Gastrocnemius medialis (tissue), 4 donors: ENCODE measurements around the gene TYRO3. TPM values are rescaled to one million over a fixed set of nuclear protein-coding genes. Genes with fewer than 3 reads are reported as not detected.

Experiments used
- ATAC-seq, 2 donors: fragments of 150-250 bp; one replicate each; pipeline ENCODE4 v1.9.1; 2016
- DNase-seq, 2 donors: peaks; one replicate each; pipeline ENCODE4 v3.0.0-alpha.2; 2019
- H3K27ac ChIP-seq, 4 donors: fragments of 200-600 bp; sonication (generic); 1 replicate in 1 of 4; 2 replicates in 3 of 4; pipeline ENCODE4 v1.5.1; 2016 to 2018; ENCODE audit warnings: mild to moderate bottlenecking in 2 of 4, moderate library complexity in 1 of 4
- H3K27me3 ChIP-seq, 3 donors: fragments of 200-600 bp; sonication (generic) in 2 of 3; 1 replicate in 1 of 3; 2 replicates in 2 of 3; pipeline versions ENCODE4 v1.5.1 to v1.6.0; 2016 to 2019; ENCODE audit warnings: mild to moderate bottlenecking in 1 of 3, moderate library complexity in 1 of 3
- H3K36me3 ChIP-seq, 2 donors: fragments of 200-600 bp; sonication (generic) in 1 of 2; one replicate each; pipeline ENCODE4 v1.5.1; 2017 to 2018
- H3K4me1 ChIP-seq, 2 donors: fragments of 200-600 bp; sonication (generic) in 1 of 2; one replicate each; pipeline ENCODE4 v1.5.1; 2016 to 2017; ENCODE audit warnings: mild to moderate bottlenecking in 2 of 2
- H3K4me3 ChIP-seq, 4 donors: fragments of 200-600 bp; sonication (generic) in 3 of 4; 1 replicate in 1 of 4; 2 replicates in 3 of 4; pipeline ENCODE4 v1.5.1; 2016 to 2019; ENCODE audit warnings: mild to moderate bottlenecking in 2 of 4
- H3K9me3 ChIP-seq, 3 donors: fragments of 200-600 bp; sonication (generic) in 2 of 3; 1 replicate in 1 of 3; 2 replicates in 2 of 3; pipeline ENCODE4 v1.5.1; 2016 to 2019
- CTCF ChIP-seq, 5 experiments: fragments of 450-650 bp in 3 of 5; fragments of 200-600 bp in 2 of 5; sonication (generic) in 2 of 5; IDR thresholded peaks in 4 of 5; conservative IDR thresholded peaks in 1 of 5; 1 replicate in 4 of 5; 2 replicates in 1 of 5; pipeline ENCODE4 v1.5.1; 2016 to 2019; ENCODE audit warnings: antibody characterized with exemption in 5 of 5, mild to moderate bottlenecking in 3 of 5, moderate library complexity in 3 of 5
- POLR2A ChIP-seq, 2 donors: fragments of 450-650 bp; IDR thresholded peaks; one replicate each; pipeline ENCODE4 v1.6.1; 2017; ENCODE audit warnings: antibody characterized with exemption in 2 of 2, mild to moderate bottlenecking in 2 of 2, moderate library complexity in 2 of 2
- in situ Hi-C, 4 donors: fragments of 200-750 bp; cut with MboI; loops; one replicate each; pipeline versions ENCODE4 v1.15.0 to v1.8.0; 2017; ENCODE audit warnings: low sequenced_read_pairs in 4 of 4
- intact Hi-C: fragments of 100-400 bp; cut with DNase I; formaldehyde crosslinking; loops from one replicate; pipeline ENCODE4 v1.15.1; 2023; ENCODE audit warnings: low total_unique reads
- total RNA-seq, 4 donors: library from RNA; depleted of rRNA; stranded (reverse); fragments of >200 nt; gene quantifications; one replicate each; pipeline versions ENCODE4 v1.1.0 to v1.2.3, GENCODE V29; 2016

Gene TYRO3
- total RNA-seq, 4 donors from 2014 or later: 1.6 to 4.4 (median 2.4) TPM

- TF ChIP-seq POLR2A (IDR thresholded peaks at IDR 0.05) (no peak), CTCF (IDR thresholded peaks at IDR 0.05 in 4 of 5, conservative IDR thresholded peaks at IDR 0.05 in 1 of 5) (no peak)
- intact Hi-C loops (loop anchor here (5.0 kb wide), 3 partner anchors 46 to 256 kb away; partner anchors contain the start of gene MGA), in situ Hi-C loops (no loop called here)
- DNase-seq (no peak), ATAC-seq (no peak)
- Histone ChIP-seq H3K4me3 (no peak overlapping the region), H3K27me3 (peaks cover 0 to 6% (median 3%) of the 10 kb centered on the region in 3 donors), H3K4me1 (peaks cover 6 to 14% of the 10 kb centered on the region in 2 donors), H3K9me3 (no peaks in the 10 kb centered on the region), H3K27ac (no peak overlapping the region), H3K36me3 (no peaks in the 10 kb centered on the region)
Measured at GRCh38 chr15:41556677-41557076, 2.3 kb upstream of the TYRO3 start.

DNA sequence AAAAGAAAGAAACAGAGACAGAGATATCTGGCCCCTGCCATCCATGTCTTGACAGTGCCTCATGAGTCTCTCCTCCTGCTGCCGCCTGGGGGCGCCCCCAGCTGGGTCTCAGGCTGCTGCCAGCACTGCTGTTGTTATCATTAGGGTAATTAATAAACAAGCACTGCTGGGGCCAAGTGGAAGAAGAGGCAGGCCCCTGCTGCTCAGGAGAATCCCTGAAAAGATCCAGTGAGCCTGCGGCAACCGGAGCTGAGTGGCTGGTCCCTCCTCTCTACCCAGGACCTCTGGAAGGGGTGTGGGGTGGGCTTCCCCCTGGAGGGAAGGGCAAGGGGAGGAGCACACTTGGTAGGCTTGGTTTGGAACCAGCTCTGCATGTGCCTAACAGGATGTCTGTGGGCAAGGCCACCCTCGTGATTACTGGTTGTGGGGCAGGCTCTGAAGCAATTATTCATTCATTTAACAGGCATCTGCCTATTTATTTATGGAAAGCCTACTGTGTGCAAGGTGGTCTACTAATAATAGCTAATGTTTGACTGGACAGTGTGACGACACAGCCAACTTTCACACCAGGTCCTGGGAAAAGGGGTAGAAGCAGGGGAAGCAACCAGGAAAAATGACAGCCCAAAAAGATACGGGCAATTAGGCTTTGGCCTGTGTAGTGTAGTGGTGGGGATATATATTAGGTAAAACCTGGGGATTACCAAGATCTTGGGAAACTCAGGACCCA lies 1.2 kb upstream of the TYRO3 start:
- H3K4me1 ChIP-seq: peaks cover 6 to 14% of the 10 kb centered on the region in 2 donors
- DNase-seq: no peak
- H3K4me3 ChIP-seq: peak overlapping the region in 3 of 4 donors; percentile 47 to 70 (median 56)
- in situ Hi-C loops: no loop called here
- intact Hi-C loops: loop anchor here (2.0 to 5.0 kb wide), 4 partner anchors 27 to 254 kb away; partner anchors contain the start of gene MGA
- H3K27ac ChIP-seq: peak overlapping the region in 3 of 4 donors; percentile 15 to 54 (median 38)
- H3K9me3 ChIP-seq: no peaks in the 10 kb centered on the region
- no peaks in the 10 kb centered on the region for H3K36me3 ChIP-seq
- peaks cover 0 to 6% (median 3%) of the 10 kb centered on the region in 3 donors for H3K27me3 ChIP-seq
- ATAC-seq: peak in 1 of 2 donors; percentile 22
- TF ChIP-seq POLR2A (IDR thresholded peaks at IDR 0.05) (no peak), CTCF (IDR thresholded peaks at IDR 0.05 in 4 of 5, conservative IDR thresholded peaks at IDR 0.05 in 1 of 5) (peak in 4 of 5 experiments; percentile 33 to 75 (median 52))

DNA sequence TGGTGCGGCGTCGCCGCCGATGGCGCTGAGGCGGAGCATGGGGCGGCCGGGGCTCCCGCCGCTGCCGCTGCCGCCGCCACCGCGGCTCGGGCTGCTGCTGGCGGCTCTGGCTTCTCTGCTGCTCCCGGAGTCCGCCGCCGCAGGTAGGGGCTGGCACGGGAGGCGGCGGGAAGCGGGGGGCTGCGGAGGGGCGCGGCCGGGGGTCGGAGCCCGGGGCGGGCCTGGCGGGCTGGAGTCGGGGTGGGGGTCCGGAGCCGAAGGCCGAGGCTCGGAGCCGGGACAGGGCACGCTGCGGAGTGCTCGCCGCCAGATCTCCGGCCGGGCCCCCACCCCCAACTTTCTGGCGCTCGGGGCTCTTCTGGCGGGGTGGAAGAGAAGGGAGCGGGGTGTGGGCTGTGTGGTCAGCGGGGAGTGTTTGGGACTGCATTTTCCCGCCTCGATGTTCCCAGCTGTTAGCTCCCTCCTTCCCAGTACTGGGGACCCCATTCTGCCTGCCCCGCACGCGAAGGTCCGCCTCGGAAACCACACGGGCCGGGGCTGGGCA lies 299 bp downstream of the TYRO3 start:
- no peak for ATAC-seq
- Histone ChIP-seq H3K4me1 (peaks cover 6 to 14% of the 10 kb centered on the region in 2 donors), H3K27me3 (peaks cover 0 to 6% (median 3%) of the 10 kb centered on the region in 3 donors), H3K4me3 (peak overlapping the region; percentile 26 to 70 (median 52)), H3K36me3 (no peaks in the 10 kb centered on the region), H3K27ac (no peak overlapping the region), H3K9me3 (no peaks in the 10 kb centered on the region)
- intact Hi-C loops (loop anchor here (2.0 to 5.0 kb wide), 4 partner anchors 25 to 253 kb away; partner anchors contain the start of gene MGA), in situ Hi-C loops (no loop called here)
- DNase-seq: no peak
- TF ChIP-seq CTCF (IDR thresholded peaks at IDR 0.05 in 4 of 5, conservative IDR thresholded peaks at IDR 0.05 in 1 of 5) (no peak), POLR2A (IDR thresholded peaks at IDR 0.05) (no peak)

- Histone ChIP-seq H3K4me1 (peaks cover 6 to 14% of the 10 kb centered on the region in 2 donors), H3K27ac (no peak overlapping the region), H3K36me3 (no peaks in the 10 kb centered on the region), H3K9me3 (no peaks in the 10 kb centered on the region), H3K4me3 (no peak overlapping the region), H3K27me3 (peaks cover 0 to 6% (median 3%) of the 10 kb centered on the region in 3 donors)
- in situ Hi-C loops (no loop called here), intact Hi-C loops (no loop called here)
- DNase-seq (no peak), ATAC-seq (no peak)
- TF ChIP-seq POLR2A (IDR thresholded peaks at IDR 0.05) (no peak), CTCF (IDR thresholded peaks at IDR 0.05 in 4 of 5, conservative IDR thresholded peaks at IDR 0.05 in 1 of 5) (no peak)
Measured at GRCh38 chr15:41560572-41560874, 1.5 kb downstream of the TYRO3 start.
